Esophagus squamous epithelium (tissue), 5 donors: Measurements from ENCODE around the gene FLVCR2. TPM values are rescaled to one million over a fixed set of nuclear protein-coding genes. Genes with fewer than 3 reads are reported as not detected.

Source experiments
- DNase-seq: peaks from one replicate; lab custom pipeline; 2025; lab: John Stamatoyannopoulos, UW
- H3K27ac ChIP-seq, 4 donors: fragments of 200-600 bp; sonication (generic); one replicate each; pipeline ENCODE4 v1.5.1; 2016 to 2019; ENCODE audit warnings: mild to moderate bottlenecking in 1 of 4
- H3K27me3 ChIP-seq, 4 donors: fragments of 200-600 bp; sonication (generic); 1 replicate in 3 of 4; 2 replicates in 1 of 4; pipeline versions ENCODE4 v1.5.1 to v1.6.0; 2017 to 2021; ENCODE audit warnings: antibody characterized with exemption in 1 of 4
- H3K36me3 ChIP-seq, 3 donors: fragments of 200-600 bp; sonication (generic); one replicate each; pipeline ENCODE4 v1.5.1; 2016 to 2019
- H3K4me1 ChIP-seq, 3 donors: fragments of 200-600 bp; sonication (generic); one replicate each; pipeline ENCODE4 v1.5.1; 2017 to 2019
- H3K4me3 ChIP-seq, 4 donors: fragments of 200-600 bp; sonication (generic); 1 replicate in 3 of 4; 2 replicates in 1 of 4; pipeline ENCODE4 v1.5.1; 2016 to 2019; ENCODE audit warnings: mild to moderate bottlenecking in 2 of 4, moderate library complexity in 1 of 4
- H3K9me3 ChIP-seq, 3 donors: fragments of 200-600 bp; sonication (generic); one replicate each; pipeline ENCODE4 v1.5.1; 2016 to 2019
- POLR2A ChIP-seq, 4 donors: fragments of 450-650 bp; IDR thresholded peaks; one replicate each; pipeline ENCODE4 v1.6.1; 2017; ENCODE audit warnings: antibody characterized with exemption in 4 of 4, mild to moderate bottlenecking in 4 of 4, moderate library complexity in 3 of 4
- WGBS, 2 donors: methylation state at CpG; one replicate each; pipeline ENCODE4 v1.1.5; 2018; 5-methylcytosine and 5-hydroxymethylcytosine counted together
- intact Hi-C: fragments of 100-400 bp; cut with DNase I; formaldehyde crosslinking; loops from one replicate; pipeline ENCODE4 v1.15.0; 2022
- total RNA-seq, 4 donors: library from RNA; depleted of rRNA; stranded (reverse); fragments of >200 nt; gene quantifications; one replicate each; pipeline ENCODE4 v1.1.0, GENCODE V29; 2016
- TF ChIP-seq, protein P1 (sequence below), 6 experiments: fragments of 450-650 bp in 4 of 6; fragments of 200-600 bp in 2 of 6; sonication (generic) in 2 of 6; IDR thresholded peaks; one replicate each; pipeline ENCODE4 v1.5.1; 2016 to 2019; ENCODE audit warnings: antibody characterized with exemption in 6 of 6, mild to moderate bottlenecking in 4 of 6, moderate library complexity in 4 of 6
- donor health status: DM: yes; HTN: yes; CAD: no.

The FLVCR2 gene
- total RNA-seq, 4 donors from 2014 or later, result 1.1 to 7.6 (median 3.8) TPM

DNA sequence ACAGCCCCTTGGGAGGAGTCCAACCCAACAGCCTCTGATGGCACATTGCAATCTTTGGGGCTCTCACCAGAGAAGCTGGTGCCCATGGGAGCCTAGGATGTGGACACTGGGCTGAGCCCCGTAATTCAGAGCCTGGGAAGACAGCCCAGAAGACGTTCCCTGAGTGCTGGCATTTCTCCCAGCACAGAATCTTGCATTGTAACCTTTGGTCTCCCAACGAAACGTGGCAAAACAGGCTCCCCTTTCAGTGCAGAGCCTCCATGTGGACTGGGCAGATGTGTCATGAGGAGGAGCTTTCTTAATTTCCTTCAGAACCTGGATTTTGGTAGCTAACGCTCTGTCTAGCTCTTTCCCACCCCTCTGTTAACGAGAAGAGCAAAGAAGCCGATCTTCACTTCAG is 29.9 kb upstream of the FLVCR2 start:
- 57 to 66% methylated on average over 5 to 6 of the region's 7 CpGs for WGBS, 2 donors
- no peak overlapping the region for H3K4me3 ChIP-seq
- H3K27me3 ChIP-seq, result no peaks in the 10 kb centered on the region
- TF ChIP-seq, protein P1, sequence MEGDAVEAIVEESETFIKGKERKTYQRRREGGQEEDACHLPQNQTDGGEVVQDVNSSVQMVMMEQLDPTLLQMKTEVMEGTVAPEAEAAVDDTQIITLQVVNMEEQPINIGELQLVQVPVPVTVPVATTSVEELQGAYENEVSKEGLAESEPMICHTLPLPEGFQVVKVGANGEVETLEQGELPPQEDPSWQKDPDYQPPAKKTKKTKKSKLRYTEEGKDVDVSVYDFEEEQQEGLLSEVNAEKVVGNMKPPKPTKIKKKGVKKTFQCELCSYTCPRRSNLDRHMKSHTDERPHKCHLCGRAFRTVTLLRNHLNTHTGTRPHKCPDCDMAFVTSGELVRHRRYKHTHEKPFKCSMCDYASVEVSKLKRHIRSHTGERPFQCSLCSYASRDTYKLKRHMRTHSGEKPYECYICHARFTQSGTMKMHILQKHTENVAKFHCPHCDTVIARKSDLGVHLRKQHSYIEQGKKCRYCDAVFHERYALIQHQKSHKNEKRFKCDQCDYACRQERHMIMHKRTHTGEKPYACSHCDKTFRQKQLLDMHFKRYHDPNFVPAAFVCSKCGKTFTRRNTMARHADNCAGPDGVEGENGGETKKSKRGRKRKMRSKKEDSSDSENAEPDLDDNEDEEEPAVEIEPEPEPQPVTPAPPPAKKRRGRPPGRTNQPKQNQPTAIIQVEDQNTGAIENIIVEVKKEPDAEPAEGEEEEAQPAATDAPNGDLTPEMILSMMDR (IDR thresholded peaks at IDR 0.05), result no peak
- TF ChIP-seq POLR2A (IDR thresholded peaks at IDR 0.05), result no peak
- intact Hi-C loops, result no loop called here
- no peak overlapping the region for H3K27ac ChIP-seq
- DNase-seq, result no peak
- H3K9me3 ChIP-seq, result no peaks in the 10 kb centered on the region
- no peaks in the 10 kb centered on the region for H3K36me3 ChIP-seq
- H3K4me1 ChIP-seq, result peaks cover 0 to 23% (median 0%) of the 10 kb centered on the region in 3 donors

DNA sequence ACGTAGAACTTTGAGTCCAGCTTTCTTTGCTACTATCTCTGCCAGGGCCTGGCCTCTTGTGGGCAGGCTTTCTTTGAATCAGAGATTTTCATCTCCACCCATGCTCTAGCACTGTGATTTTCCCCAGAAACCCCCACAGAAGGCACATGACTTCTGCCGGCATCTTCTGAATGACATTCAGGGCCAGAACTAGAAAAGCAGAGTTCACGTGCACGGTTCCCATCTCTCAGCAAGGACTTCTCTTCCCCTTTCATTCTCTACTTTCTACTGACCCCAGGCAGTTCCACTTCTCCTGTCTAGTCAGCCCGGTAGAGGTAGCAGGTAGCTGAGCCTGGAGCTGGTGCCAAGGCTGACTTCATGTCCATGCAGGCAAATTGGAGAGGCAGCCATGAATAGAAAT is 29.3 kb upstream of the FLVCR2 start:
- DNase-seq, result no peak
- 50 to 53% methylated on average over 5 of the region's 5 CpGs for WGBS, 2 donors
- Histone ChIP-seq H3K4me3 (no peak overlapping the region), H3K36me3 (no peaks in the 10 kb centered on the region), H3K27me3 (no peaks in the 10 kb centered on the region), H3K4me1 (peaks cover 0 to 17% (median 0%) of the 10 kb centered on the region in 3 donors), H3K9me3 (no peaks in the 10 kb centered on the region), H3K27ac (no peak overlapping the region)
- intact Hi-C loops, result no loop called here
- no peak for TF ChIP-seq POLR2A (IDR thresholded peaks at IDR 0.05)
- TF ChIP-seq, protein P1 (IDR thresholded peaks at IDR 0.05), result no peak

DNA sequence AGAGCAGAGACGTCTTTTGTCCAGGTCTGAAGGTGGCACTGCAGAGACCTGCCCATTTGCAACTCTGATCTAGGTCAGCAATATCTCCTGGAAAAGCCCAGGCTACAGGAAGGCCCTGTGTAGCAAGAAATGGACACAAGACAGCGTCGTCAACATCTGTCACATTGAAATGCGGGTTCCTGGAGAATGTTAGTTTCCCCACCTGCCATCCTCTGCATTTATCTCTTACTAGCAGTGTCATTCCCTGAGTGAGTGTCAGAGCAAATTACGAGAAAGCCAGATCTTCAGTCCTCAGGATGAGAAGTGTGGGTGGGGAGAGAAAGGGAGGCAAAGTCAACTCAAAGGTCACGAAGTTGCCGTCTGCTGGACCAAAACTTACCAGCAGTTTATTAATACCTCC is 27.4 kb upstream of the FLVCR2 start:
- intact Hi-C loops, result no loop called here
- Histone ChIP-seq H3K9me3 (no peaks in the 10 kb centered on the region), H3K27me3 (no peaks in the 10 kb centered on the region), H3K4me1 (peaks cover 0 to 24% (median 0%) of the 10 kb centered on the region in 3 donors), H3K27ac (no peak overlapping the region), H3K4me3 (no peak overlapping the region), H3K36me3 (no peaks in the 10 kb centered on the region)
- no peak for DNase-seq
- TF ChIP-seq, protein P1 (IDR thresholded peaks at IDR 0.05), result no peak
- TF ChIP-seq POLR2A (IDR thresholded peaks at IDR 0.05), result no peak
- 84 to 92% methylated on average over 6 to 7 of the region's 7 CpGs for WGBS, 2 donors

DNA sequence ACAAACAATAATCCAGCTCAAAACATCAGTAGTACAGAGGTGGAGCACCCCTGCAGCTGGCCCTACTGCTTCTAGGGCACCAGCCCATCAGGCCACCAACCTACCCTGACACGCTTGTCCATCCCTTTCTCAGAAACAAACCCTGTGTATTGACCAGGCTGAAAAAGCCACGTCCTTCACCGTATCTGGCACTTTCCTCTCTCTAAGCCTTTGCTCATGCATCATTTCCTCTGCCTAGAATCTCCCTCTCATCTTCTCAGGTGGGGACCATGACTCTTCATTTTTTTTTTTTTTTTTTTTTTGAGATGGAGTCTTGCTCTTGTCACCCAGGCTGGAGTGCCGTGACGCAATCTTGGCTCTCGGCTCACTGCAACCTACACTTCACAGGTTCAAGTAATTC is 25.3 kb upstream of the FLVCR2 start:
- no peak for DNase-seq
- WGBS, 2 donors, result 89 to 97% methylated on average over 6 of the region's 6 CpGs
- Histone ChIP-seq H3K4me1 (peaks cover 0 to 24% (median 0%) of the 10 kb centered on the region in 3 donors), H3K27me3 (no peaks in the 10 kb centered on the region), H3K4me3 (no peak overlapping the region), H3K36me3 (no peaks in the 10 kb centered on the region), H3K27ac (no peak overlapping the region), H3K9me3 (no peaks in the 10 kb centered on the region)
- intact Hi-C loops, result no loop called here
- no peak for TF ChIP-seq POLR2A (IDR thresholded peaks at IDR 0.05)
- TF ChIP-seq, protein P1 (IDR thresholded peaks at IDR 0.05), result no peak

DNA sequence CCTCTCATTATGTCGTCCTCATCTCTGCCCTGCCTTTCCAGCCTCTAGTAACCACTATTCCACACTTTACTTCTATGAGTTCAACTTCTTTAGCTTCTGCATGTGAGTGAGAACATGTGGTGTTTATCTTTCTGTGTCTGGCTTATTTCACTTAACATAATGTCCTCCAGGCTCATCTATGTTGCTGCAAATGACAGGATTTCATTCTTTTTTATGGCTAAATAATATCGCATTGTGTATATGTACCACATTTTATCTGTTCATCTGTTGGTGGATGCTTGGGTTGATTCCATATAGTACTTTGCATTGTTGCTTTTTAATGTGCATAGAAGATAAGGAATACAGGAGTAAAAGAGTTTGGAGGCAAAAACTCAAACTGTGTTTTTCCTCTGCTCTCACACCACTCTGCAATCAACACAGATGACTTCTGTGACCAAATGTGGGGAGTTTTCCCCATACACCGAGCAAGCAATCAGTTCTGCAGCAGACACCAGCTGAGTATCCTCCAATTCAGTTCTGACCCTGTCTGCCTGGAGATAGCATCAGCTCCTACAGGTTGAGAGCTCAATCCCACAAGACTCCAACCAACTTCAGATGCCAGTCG is 24.6 kb upstream of the FLVCR2 start:
- Histone ChIP-seq H3K27ac (no peak overlapping the region), H3K4me3 (no peak overlapping the region), H3K36me3 (no peaks in the 10 kb centered on the region), H3K4me1 (peaks cover 0 to 23% (median 0%) of the 10 kb centered on the region in 3 donors), H3K9me3 (no peaks in the 10 kb centered on the region), H3K27me3 (no peaks in the 10 kb centered on the region)
- DNase-seq, result no peak
- intact Hi-C loops, result no loop called here
- 67 to 68% methylated on average over 4 of the region's 4 CpGs for WGBS, 2 donors
- TF ChIP-seq, protein P1 (IDR thresholded peaks at IDR 0.05), result no peak
- no peak for TF ChIP-seq POLR2A (IDR thresholded peaks at IDR 0.05)
